ENCODE data around the gene PLPP2.

The PLPP2 gene

DNA sequence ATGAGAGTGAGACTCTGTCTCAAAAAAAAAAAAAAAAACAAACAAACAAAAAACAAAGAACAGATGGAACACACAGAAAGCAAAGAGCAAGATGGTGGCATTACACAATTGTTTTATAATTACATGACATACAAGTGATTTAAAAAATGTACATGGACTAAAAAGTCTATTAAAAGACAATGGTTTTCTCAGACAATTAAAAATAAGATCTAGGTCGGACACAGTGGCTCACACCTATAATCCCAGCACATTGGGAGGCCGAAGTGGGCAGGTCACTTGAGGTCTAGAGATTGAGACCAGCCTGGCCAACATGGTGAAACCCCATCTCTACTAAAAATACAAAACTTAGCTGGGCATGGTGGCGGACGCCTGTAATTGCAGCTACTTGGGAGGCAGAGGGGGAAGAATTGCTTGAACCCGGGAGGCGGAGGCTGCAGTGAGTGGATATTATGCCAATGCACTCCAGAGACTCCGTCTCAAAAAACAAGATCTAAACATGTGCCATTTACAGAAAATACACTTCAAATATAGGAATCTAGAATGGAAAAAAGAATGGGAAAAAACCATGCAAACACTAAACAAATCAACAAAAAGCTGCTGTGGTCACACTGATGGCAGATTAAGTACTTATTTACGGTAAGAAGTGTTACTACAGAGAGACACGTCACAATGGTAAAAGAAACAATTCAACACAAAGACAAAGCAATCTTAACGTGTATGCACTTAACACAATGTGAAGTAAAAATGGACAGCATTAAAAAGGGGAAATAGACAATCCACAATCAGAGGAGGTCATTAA is 26.7 kb upstream of the PLPP2 start:
- no peak for DNase-seq (ENCODE audit: low read depth)
- no peak overlapping the region for H3K4me3 ChIP-seq (ENCODE audit: low read depth, low read length)
- TF ChIP-seq, protein P1, sequence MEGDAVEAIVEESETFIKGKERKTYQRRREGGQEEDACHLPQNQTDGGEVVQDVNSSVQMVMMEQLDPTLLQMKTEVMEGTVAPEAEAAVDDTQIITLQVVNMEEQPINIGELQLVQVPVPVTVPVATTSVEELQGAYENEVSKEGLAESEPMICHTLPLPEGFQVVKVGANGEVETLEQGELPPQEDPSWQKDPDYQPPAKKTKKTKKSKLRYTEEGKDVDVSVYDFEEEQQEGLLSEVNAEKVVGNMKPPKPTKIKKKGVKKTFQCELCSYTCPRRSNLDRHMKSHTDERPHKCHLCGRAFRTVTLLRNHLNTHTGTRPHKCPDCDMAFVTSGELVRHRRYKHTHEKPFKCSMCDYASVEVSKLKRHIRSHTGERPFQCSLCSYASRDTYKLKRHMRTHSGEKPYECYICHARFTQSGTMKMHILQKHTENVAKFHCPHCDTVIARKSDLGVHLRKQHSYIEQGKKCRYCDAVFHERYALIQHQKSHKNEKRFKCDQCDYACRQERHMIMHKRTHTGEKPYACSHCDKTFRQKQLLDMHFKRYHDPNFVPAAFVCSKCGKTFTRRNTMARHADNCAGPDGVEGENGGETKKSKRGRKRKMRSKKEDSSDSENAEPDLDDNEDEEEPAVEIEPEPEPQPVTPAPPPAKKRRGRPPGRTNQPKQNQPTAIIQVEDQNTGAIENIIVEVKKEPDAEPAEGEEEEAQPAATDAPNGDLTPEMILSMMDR (IDR thresholded peaks at IDR 0.05; ENCODE audit: insufficient read depth, low read depth, low read length, missing control alignments): no peak

DNA sequence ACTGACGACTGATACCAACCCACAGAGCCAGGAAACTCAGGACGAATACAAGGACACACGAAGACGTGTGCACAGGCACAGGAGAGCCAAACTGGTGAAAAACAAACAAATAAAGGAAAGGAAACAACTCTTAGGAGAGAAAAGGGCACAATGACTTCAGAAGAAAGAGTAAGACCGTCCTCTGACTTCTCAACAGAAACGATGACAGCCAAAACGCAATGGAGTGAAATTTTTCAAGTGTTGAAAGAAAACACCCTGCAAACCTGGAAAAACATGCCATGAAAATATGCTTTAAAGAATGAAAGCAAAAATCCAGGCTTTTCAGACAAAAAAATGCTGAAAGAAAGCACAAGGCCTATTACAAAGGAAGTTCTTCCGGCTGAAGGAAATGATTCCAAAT is 24.6 kb upstream of the PLPP2 start:
- H3K4me3 ChIP-seq (ENCODE audit: low read depth, low read length): no peak overlapping the region
- no peak for DNase-seq (ENCODE audit: low read depth)
- TF ChIP-seq, protein P1 (IDR thresholded peaks at IDR 0.05; ENCODE audit: insufficient read depth, low read depth, low read length, missing control alignments): no peak

DNA sequence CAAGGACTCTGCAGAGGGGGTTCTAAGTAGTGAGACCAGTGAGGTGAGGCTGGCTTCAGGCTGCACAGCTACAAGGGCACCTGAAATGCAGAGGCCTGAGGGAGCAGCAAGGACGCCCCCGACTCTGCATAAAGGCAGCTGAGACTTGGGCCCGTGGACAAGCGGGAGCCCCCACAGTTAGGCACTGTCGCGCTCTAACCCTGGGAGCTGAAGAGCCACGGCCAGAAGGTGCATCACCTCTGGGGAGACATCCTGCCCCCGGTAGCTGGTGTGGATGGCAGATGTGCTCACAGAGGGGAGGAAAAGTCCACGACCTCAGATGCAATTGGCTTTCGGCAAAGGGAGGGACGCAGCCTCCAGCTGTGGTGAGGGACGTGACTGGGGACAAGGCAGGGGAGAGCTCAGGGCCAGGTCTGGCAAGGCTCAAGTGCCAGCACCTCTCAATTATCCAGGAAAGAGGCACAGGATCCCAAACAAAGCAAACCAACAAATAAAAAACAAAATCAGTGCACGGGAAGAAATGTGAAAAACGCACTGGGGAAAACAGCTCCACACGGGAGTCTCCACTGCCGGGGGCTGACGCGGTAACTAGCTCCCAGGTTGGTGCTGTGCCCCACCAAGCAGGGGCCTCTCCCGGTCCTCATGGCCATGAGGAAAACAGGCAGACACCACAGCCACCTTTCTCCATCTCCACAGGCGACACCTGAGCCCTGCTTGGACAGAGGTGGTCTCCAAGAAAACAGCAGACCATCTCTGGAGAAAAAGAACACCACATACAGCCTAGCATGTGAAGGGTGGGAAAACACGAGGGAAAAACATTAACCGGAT is 23.0 kb upstream of the PLPP2 start:
- no peak for DNase-seq (ENCODE audit: low read depth)
- no peak overlapping the region for H3K4me3 ChIP-seq (ENCODE audit: low read depth, low read length)
- TF ChIP-seq, protein P1 (IDR thresholded peaks at IDR 0.05; ENCODE audit: insufficient read depth, low read depth, low read length, missing control alignments): no peak

DNA sequence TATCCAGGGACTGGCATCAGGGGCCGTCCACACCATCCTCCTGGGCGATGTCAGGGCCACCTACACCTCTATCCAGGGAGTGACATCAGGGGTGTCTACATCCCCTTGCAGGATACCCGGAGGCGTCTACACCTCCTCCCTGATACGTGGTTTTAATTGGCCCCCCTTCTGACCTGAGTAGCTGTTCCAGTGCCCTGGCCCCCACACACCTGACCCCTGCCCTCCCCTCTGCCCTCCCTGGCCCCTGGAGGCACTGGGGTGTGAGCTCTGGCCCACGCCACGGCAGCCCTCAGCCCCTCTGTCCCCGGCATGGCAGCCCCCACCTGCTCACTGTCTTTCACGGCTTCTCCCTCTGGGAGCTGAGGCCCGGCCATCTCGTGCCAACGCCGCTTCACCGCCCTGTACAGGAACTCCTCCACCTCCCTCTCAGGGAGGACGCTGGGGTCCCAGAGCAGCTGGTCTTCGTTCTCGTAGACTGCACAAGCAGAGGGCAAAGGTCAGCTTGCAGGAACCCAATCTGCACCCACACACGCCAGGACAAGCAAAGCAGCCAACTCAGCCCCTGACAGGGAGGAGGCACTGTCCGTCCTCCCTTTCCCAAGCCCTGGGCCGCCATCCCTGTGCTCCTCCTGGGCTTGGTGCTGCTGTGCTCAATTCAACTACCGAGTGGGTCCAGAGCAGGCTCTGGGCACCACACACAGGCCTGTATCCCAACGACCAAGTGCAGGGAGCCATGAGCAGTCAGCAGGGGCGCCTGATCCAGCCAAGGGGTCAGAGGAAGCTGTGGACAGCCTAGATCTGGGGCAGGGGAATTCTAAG is 22.2 kb upstream of the PLPP2 start:
- no peak overlapping the region for H3K4me3 ChIP-seq (ENCODE audit: low read depth, low read length)
- TF ChIP-seq, protein P1 (IDR thresholded peaks at IDR 0.05; ENCODE audit: insufficient read depth, low read depth, low read length, missing control alignments): no peak
- DNase-seq (ENCODE audit: low read depth): no peak

DNA sequence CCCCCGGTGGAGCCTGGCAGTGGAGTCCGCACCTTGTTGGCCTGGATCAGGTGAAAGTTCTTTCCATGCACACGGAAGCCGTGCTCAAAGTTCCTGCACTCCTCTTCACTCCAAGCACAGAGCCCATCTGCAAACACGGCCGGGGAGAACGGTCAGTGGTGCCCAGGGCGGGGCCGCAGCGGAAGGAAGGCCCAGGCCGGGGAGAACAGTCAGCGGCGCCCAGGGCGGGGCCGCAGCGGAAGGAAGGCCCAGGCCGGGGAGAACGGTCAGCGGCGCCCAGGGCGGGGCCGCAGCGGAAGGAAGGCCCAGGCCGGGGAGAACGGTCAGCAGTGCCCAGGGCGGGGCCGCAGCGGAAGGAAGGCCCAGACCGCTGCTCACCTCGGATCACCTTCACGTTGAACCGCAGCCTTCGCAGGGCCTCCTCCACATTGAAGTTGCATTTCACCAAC is 20.6 kb upstream of the PLPP2 start:
- TF ChIP-seq, protein P1 (IDR thresholded peaks at IDR 0.05; ENCODE audit: insufficient read depth, low read depth, low read length, missing control alignments): no peak
- H3K4me3 ChIP-seq (ENCODE audit: low read depth, low read length): no peak overlapping the region
- DNase-seq (ENCODE audit: low read depth): no peak

DNA sequence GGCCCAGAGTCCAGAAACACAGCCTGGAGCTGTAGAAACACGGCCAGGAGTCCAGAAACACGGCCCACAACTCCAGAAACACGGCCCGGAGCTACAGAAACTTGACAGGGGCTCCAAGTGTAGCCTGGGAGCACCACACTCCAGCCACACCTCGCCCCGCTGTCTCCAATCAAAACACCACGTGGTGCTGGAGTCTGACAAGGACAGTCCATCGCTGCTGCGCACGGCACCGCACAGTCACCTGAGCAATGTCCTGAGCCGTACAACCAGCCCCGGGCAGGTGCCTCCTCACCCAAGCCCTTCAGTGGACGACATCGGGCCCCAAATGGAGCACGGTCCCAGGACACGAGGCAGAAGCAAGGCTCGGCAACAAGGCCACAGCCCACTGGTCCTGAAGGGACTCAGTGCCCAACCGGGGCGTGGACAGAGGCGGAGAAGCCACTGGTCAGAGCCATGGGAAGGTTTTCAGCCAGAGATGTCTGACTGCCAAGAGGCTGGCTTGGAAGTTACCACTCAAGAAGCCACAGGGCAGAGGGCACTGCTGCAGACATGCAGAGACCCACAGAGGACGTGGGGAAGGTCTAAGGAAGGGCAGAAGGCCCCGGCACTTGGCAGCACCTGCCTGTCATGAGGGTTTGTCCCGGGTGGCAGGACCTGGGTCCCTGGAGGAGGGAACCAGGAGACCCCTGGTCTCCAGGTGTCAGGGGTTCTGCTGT is 19.7 kb upstream of the PLPP2 start:
- TF ChIP-seq, protein P1 (IDR thresholded peaks at IDR 0.05; ENCODE audit: insufficient read depth, low read depth, low read length, missing control alignments): no peak
- DNase-seq (ENCODE audit: low read depth): no peak
- H3K4me3 ChIP-seq (ENCODE audit: low read depth, low read length): no peak overlapping the region

Data from GM12865 (cell line).